Measurements from ENCODE around the gene LRRC74A. TPM values are rescaled to one million over a fixed set of nuclear protein-coding genes. Genes with fewer than 3 reads are reported as not detected.

LRRC74A gene
- total RNA-seq, result not detected in 2 replicates

GRCh38 chr14:76826122-76826521 lies at the start of gene LRRC74A:
Gene LRRC74A, plus strand, starts transcription at chr14:76826408. Its CDS starts 290 bp downstream, at chr14:76826698.

GRCh38 chr14:76812422-76813383 lies 13.5 kb upstream of the LRRC74A start, which contains the start of gene ANGEL1:
Gene ANGEL1, minus strand, starts transcription at chr14:76812882. Its CDS starts 55 bp downstream, at chr14:76812827.

Other genes starting within 250 kb of the LRRC74A start
- 69.0 and 76.0 TPM in 2 replicates for gene VASH1, start 64.9 kb upstream of the LRRC74A start, total RNA-seq
- 6.8 and 8.4 TPM in 2 replicates for gene ANGEL1, start 13.5 kb upstream of the LRRC74A start, total RNA-seq
- 13.0 and 14.3 TPM in 2 replicates for gene IRF2BPL, start 202.3 kb downstream of the LRRC74A start, total RNA-seq

Measured in epithelial cell of umbilical artery (primary cell).